HepG2 (cell line): Measurements from ENCODE around the gene WWC1.

Experiments used
- CEBPG ChIP-seq: IDR thresholded peaks from 2 replicates; pipeline ENCODE4 v1.6.1; 2016
- EZH2 ChIP-seq: conservative IDR thresholded peaks from 2 replicates; pipeline ENCODE4 v1.6.1; 2012; ENCODE audit warnings: mild to moderate bottlenecking, low read depth, low read length, moderate library complexity
- FOSL1 ChIP-seq: sonication (generic); formaldehyde crosslinking; IDR thresholded peaks from 2 replicates; pipeline ENCODE4 v1.9.0; 2021; ENCODE audit warnings: missing genetic modification reagents, borderline replicate concordance
- FOXK2 ChIP-seq: fragments of 450-650 bp; IDR thresholded peaks from 2 replicates; pipeline ENCODE4 v1.6.1; 2016
- MYC ChIP-seq: sonication (generic); formaldehyde crosslinking; IDR thresholded peaks from 2 replicates; pipeline ENCODE4 v1.9.0; 2021; ENCODE audit warnings: missing genetic modification reagents, borderline replicate concordance
- PRDM15 ChIP-seq: sonication (generic); formaldehyde crosslinking; IDR thresholded peaks from 2 replicates; pipeline ENCODE4 v1.4.0; 2020; ENCODE audit warnings: missing genetic modification reagents
- SP5 ChIP-seq: IDR thresholded peaks from 2 replicates; pipeline ENCODE4 v1.6.1; 2016; ENCODE audit warnings: low read depth, borderline replicate concordance
- ZNF3 ChIP-seq: IDR thresholded peaks from 2 replicates; pipeline ENCODE4 v1.7.0; 2017; ENCODE audit warnings: inconsistent platforms
- ZNF460 ChIP-seq: sonication (generic); formaldehyde crosslinking; IDR thresholded peaks from 2 replicates; pipeline ENCODE4 v1.5.1; 2020; ENCODE audit warnings: missing genetic modification reagents, mild to moderate bottlenecking, borderline replicate concordance
- ZNF616 ChIP-seq: sonication (generic); formaldehyde crosslinking; IDR thresholded peaks from 2 replicates; pipeline ENCODE4 v1.5.0; 2020; ENCODE audit warnings: low read depth, mild to moderate bottlenecking, missing genetic modification reagents
- ZNF629 ChIP-seq: sonication (generic); formaldehyde crosslinking; conservative IDR thresholded peaks from 2 replicates; pipeline ENCODE4 v1.5.0; 2020; ENCODE audit warnings: missing genetic modification reagents

- no peak for TF ChIP-seq ZNF460 (CRISPR knock-in tag)
- no peak for TF ChIP-seq EZH2
- no peak for TF ChIP-seq FOSL1 (CRISPR knock-in tag)
- TF ChIP-seq ZNF3 (CRISPR knock-in tag): no peak
- TF ChIP-seq MYC (CRISPR knock-in tag): no peak
- no peak for TF ChIP-seq CEBPG (CRISPR knock-in tag)
- TF ChIP-seq FOXK2: no peak
- TF ChIP-seq ZNF629 (CRISPR knock-in tag): no peak
- TF ChIP-seq SP5 (CRISPR knock-in tag): no peak
- no peak for TF ChIP-seq ZNF616
- TF ChIP-seq PRDM15: no peak
Observed at GRCh38 chr5:168468836-168469235, 177.4 kb downstream of the WWC1 start.
